ENCODE results near the gene SIAH3.
"Not testable (repeated sequence)": the region's sequence is repeated elsewhere in the genome, so short reads cannot be mapped to it uniquely, and the experiment has no call there.

The SIAH3 gene

GRCh38 chr13:45778882-45779281 lies 72.7 kb downstream of the SIAH3 start:
- no peak for DNase-seq

- DNase-seq: no peak
Observed at GRCh38 chr13:45776748-45777147, 74.8 kb downstream of the SIAH3 start.

- DNase-seq: no peak
Observed at GRCh38 chr13:45775401-45775963, 76.1 kb downstream of the SIAH3 start.

GRCh38 chr13:45773944-45774343 lies 77.6 kb downstream of the SIAH3 start:
- no peak for DNase-seq

- DNase-seq: no peak
Observed at GRCh38 chr13:45773236-45773635, 78.3 kb downstream of the SIAH3 start.

- no peak for DNase-seq
Observed at GRCh38 chr13:45770886-45771285, 80.7 kb downstream of the SIAH3 start.

- no peak for DNase-seq
Observed at GRCh38 chr13:45768656-45769479, 82.7 kb downstream of the SIAH3 start.

GRCh38 chr13:45765464-45765863 lies 86.1 kb downstream of the SIAH3 start:
- DNase-seq: no peak

GRCh38 chr13:45763419-45763818 lies 88.1 kb downstream of the SIAH3 start:
- no peak for DNase-seq

GRCh38 chr13:45757589-45757988 lies 94.0 kb downstream of the SIAH3 start:
- not testable (repeated sequence) for DNase-seq

- DNase-seq: not testable (repeated sequence)
Observed at GRCh38 chr13:45756498-45756897, 95.1 kb downstream of the SIAH3 start.

- no peak for DNase-seq
Observed at GRCh38 chr13:45752510-45752909, 99.0 kb downstream of the SIAH3 start.

GRCh38 chr13:45751885-45752284 lies 99.7 kb downstream of the SIAH3 start:
- no peak for DNase-seq

- no peak for DNase-seq
Observed at GRCh38 chr13:45750566-45750965, 101.0 kb downstream of the SIAH3 start.

GRCh38 chr13:45748941-45749759 lies 102.4 kb downstream of the SIAH3 start:
- DNase-seq: peak; percentile 69 to 82

- DNase-seq: no peak
Observed at GRCh38 chr13:45747071-45747470, 104.5 kb downstream of the SIAH3 start.

GRCh38 chr13:45744979-45745378 lies 106.6 kb downstream of the SIAH3 start:
- DNase-seq: no peak

- DNase-seq: no peak
Observed at GRCh38 chr13:45742985-45743384, 108.6 kb downstream of the SIAH3 start.

GRCh38 chr13:45737571-45738017 lies 114.0 kb downstream of the SIAH3 start:
- DNase-seq: no peak

GRCh38 chr13:45733361-45733760 lies 118.2 kb downstream of the SIAH3 start:
- no peak for DNase-seq

GRCh38 chr13:45732916-45733315 lies 118.6 kb downstream of the SIAH3 start:
- no peak for DNase-seq

GRCh38 chr13:45731455-45731854 lies 120.1 kb downstream of the SIAH3 start:
- DNase-seq: no peak

GRCh38 chr13:45728759-45729158 lies 122.8 kb downstream of the SIAH3 start:
- no peak for DNase-seq
